Stimulated activated CD4-positive, alpha-beta T cell treated with anti-CD3 and anti-CD28 coated beads, TNF-alpha, amount 100 ng/mL, for 4 hours (primary cell): ENCODE data around the gene PTPRE.

Source experiments
- DNase-seq, 3 experiments: peaks; one replicate each; pipeline ENCODE4 v3.0.0-alpha.2; 2020; ENCODE audit warnings: low read depth in 3 of 3

The PTPRE gene

GRCh38 chr10:128071417-128071782 is 164.5 kb downstream of the PTPRE start:
- no peak for DNase-seq

GRCh38 chr10:128072046-128072445 is 165.1 kb downstream of the PTPRE start:
- no peak for DNase-seq

- no peak for DNase-seq
Measured at GRCh38 chr10:128072941-128073645, 166.2 kb downstream of the PTPRE start.

GRCh38 chr10:128073890-128074289 is 167.0 kb downstream of the PTPRE start:
- no peak for DNase-seq

DNA sequence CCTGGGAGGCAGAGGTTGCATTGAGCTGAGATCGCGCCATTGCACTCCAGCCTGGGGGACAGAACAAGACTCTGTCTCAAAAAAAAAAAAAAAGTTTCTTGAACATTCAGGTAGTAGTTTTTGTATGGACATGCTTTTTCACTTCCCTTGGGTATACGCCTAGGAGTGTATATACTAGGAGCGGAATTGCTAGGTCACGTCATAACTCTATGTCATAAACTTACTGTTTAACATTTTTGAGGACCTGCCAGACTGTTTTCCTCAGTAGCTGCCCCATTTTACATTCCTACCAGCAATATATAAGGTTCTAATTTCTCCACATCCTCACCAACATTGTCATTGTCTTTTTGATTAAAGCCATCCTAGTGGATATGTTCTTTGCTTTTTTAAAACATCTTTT is 167.7 kb downstream of the PTPRE start:
- no peak for DNase-seq

DNA sequence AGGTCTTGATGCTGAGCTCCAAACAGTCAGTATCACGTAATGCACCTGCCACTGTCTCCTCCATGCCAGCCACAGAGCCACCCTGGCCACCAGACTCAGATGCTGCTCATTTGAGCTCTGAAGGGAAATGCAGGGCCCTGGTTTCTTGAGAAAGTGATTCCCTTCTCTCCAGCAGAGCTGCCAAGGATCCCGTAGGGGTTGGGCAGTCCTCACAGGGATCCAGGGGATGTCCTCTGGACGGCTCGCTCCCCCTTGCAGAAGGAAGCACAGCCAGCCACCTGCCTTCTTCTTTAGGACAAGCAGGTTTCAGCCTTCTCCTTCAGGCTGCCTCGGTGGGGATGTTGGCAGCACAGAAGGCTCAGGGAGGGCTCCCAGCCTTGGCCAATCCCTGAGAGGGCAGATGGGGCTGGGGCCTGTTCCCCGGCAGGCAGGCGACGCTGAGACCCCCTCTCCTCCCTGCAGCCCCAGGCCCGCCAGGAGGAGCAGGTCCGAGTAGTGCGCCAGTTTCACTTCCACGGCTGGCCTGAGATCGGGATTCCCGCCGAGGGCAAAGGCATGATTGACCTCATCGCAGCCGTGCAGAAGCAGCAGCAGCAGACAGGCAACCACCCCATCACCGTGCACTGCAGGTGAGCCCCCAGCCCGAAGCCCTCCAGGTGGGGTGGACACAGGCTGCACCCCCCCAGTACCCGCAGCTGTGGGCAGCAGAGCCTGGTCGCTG is 170.4 kb downstream of the PTPRE start:
- DNase-seq: no peak

DNA sequence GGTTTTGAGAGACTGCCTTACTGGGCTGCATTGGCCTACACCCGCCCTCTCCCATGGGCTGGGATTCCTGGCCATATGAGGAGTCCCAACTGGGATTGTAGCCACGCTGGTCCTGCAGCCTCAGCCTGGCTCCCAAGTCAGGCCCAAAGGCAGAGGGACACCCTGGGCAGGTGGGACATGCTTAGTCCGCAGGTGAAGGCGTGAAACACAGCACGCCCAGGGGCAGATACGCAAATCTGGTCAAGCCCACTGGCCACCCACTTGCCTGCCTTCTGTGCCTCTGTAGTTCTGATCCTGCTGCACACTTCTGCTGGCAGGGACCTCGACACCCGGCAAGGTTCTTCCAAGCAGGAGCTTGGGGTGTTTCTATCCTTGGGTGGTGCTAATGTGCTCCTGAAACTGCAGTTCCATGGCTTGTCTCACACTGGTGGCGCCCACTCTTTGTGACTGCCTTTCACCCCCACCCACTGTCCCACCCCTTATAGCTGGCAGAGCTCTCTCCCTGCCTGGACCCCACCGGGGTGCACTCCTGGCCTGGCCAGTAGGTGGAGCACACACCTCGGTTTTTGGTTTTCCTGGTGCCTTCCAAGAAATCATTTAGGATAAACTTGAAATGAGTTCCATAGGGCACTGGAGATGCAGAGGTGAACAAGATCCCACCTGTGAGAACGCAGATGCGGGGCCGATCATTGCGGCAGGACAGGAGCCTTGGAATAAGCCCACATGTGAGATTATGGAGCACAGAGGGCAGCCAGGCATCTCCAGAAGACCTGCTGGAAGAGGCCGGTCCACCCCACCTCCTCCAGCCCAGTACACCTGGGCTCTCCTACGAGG is 171.4 kb downstream of the PTPRE start:
- DNase-seq: no peak

- no peak for DNase-seq
Measured at GRCh38 chr10:128080231-128080630, 173.3 kb downstream of the PTPRE start.

DNA sequence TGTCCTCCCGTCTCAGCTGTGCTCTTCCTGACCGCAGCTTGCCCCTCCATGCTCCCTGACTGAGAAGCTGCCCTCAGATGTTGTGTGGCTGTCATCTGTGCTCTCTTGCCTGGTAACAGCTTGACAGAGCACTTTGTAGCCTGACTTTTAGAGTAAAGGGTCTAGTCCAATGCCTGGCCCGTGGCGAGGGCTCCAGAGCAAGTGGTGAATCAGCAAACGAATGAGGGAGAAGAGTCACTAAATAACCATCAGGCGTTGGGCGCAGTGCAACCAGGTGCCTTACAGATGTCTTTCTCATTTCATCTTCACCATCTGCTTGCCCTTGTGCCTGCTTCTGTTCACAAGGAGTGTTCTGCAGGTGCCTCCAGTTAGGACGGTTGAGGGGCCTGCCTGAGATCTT is 173.7 kb downstream of the PTPRE start:
- no peak for DNase-seq

DNA sequence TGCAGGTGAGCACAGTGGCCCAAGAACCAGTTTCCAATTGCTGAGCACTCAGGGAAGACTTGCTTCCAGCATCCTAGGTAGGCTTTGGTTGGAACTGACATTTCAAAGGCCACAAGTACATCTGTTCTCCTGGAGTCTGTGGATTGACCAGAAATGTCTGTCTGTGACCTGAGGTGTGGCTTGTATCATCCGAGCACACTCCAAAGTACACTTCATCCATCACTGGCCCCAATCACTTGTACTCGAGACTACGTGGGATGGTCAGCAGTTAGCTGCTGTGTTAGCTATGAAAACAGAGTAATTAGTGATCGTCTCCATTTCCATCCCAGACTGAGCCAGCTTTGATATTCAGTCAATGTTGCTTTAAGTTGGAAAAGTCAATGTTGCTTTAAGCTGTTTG is 174.3 kb downstream of the PTPRE start:
- DNase-seq: no peak

- no peak for DNase-seq
Measured at GRCh38 chr10:128081720-128082119, 174.8 kb downstream of the PTPRE start.

- no peak for DNase-seq
Measured at GRCh38 chr10:128083191-128083895, 176.4 kb downstream of the PTPRE start.

GRCh38 chr10:128084364-128084763 is 177.5 kb downstream of the PTPRE start:
- no peak for DNase-seq

DNA sequence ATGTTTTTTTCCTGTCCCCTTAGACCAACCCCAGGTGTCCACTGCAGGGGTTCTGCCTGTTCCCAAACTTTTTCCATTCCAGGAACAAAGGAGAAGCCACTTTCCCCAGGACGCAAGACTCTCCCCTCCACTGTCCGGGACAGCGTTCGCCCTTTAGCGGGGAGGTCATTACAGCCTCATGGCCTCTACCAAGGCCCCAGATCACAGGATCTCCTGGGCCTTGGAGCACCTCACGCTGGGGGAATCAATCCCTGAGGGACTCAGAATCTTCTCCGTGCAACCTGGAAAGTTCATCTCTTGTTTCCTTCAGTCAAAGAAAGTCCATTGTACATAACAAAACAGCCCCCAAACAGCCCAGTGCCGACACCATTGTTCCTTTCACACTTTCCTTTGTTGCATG is 178.1 kb downstream of the PTPRE start:
- DNase-seq: no peak

- DNase-seq: no peak
Measured at GRCh38 chr10:128086003-128086863, 179.3 kb downstream of the PTPRE start.

GRCh38 chr10:128087146-128087883 is 180.4 kb downstream of the PTPRE start:
- DNase-seq: no peak

- DNase-seq: no peak
Measured at GRCh38 chr10:128087884-128088709, 181.2 kb downstream of the PTPRE start.

GRCh38 chr10:128091636-128092210 is 184.8 kb downstream of the PTPRE start:
- no peak for DNase-seq

GRCh38 chr10:128092454-128092853 is 185.6 kb downstream of the PTPRE start:
- DNase-seq: no peak
